GM12864 (cell line): Measurements from ENCODE around the gene ACVR2A.

ENCODE experiments used
- DNase-seq: peaks from one replicate; pipeline ENCODE4 v3.0.0-alpha.2; 2011; ENCODE audit warnings: low read depth
- H3K4me3 ChIP-seq: 2 replicates; pipeline ENCODE4 v1.5.1; 2011; ENCODE audit warnings: mild to moderate bottlenecking, low read depth, low read length, control low read depth
- CTCF ChIP-seq: IDR thresholded peaks from 2 replicates; pipeline ENCODE4 v1.5.1; 2011; ENCODE audit warnings: low read depth, mild to moderate bottlenecking, moderate library complexity, low read length, control low read depth, inconsistent platforms; ENCODE audit errors: missing control alignments

Gene ACVR2A

DNA sequence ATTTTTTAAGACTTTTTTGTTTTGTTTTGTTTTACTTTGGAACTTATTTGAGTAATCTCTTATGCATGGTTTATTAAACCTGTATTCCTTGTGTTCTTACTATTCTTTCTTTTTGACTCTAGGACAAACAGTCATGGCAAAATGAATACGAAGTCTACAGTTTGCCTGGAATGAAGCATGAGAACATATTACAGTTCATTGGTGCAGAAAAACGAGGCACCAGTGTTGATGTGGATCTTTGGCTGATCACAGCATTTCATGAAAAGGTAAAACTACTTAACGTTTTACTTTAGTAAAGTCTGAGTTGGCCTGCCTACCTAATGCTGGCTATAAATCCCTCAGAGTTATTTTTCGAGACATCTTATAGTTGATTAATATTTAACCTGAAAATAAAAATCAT lies 72.3 kb downstream of the ACVR2A start:
- H3K4me3 ChIP-seq = no peak overlapping the region
- no peak for DNase-seq
- no peak for TF ChIP-seq CTCF

- no peak for DNase-seq
- no peak for TF ChIP-seq CTCF
- no peak overlapping the region for H3K4me3 ChIP-seq
Measured at GRCh38 chr2:147923846-147924245, 79.0 kb downstream of the ACVR2A start.

DNA sequence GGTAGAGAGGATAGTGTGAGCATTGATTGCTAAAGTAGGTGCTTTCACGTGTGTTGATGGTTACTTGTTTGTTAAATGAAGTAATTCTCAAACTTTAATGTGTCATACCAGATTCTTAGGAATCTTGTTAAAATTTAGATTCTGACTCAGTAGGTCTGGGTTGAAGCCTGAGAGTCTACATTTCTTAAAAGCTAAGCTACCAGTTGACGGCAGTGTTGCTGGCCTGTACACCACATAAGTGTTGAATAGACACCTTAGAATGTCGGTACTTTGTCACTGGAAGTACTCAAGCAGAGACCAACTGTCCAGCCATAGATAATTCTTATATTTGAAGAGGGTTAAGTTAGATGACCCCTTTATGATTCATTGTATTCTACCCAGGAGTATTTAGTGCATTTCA lies 79.8 kb downstream of the ACVR2A start:
- no peak for DNase-seq
- H3K4me3 ChIP-seq = no peak overlapping the region
- TF ChIP-seq CTCF = no peak

DNA sequence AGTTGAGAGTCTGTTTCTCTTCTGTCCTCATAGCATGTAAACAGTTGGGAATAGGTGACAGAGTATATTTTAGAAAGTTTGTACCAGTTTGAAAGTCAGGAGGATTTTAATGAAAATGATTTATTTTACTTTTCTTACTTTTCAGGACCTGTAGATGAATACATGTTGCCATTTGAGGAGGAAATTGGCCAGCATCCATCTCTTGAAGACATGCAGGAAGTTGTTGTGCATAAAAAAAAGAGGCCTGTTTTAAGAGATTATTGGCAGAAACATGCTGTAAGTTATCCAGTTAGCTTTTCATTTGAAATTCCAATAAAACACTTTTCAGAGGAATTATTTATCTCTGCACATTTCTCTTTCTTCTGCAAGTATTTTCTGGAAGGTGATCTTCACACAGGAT lies 81.1 kb downstream of the ACVR2A start:
- no peak for TF ChIP-seq CTCF
- no peak overlapping the region for H3K4me3 ChIP-seq
- DNase-seq = no peak

DNA sequence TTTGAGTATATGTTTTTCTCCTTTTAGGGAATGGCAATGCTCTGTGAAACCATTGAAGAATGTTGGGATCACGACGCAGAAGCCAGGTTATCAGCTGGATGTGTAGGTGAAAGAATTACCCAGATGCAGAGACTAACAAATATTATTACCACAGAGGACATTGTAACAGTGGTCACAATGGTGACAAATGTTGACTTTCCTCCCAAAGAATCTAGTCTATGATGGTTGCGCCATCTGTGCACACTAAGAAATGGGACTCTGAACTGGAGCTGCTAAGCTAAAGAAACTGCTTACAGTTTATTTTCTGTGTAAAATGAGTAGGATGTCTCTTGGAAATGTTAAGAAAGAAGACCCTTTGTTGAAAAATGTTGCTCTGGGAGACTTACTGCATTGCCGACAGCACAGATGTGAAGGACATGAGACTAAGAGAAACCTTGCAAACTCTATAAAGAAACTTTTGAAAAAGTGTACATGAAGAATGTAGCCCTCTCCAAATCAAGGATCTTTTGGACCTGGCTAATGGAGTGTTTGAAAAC lies 82.3 kb downstream of the ACVR2A start:
- TF ChIP-seq CTCF = no peak
- H3K4me3 ChIP-seq = no peak overlapping the region
- no peak for DNase-seq

GRCh38 chr2:147933931-147934330 lies 89.1 kb downstream of the ACVR2A start:
- TF ChIP-seq CTCF = no peak
- H3K4me3 ChIP-seq = no peak overlapping the region
- DNase-seq = no peak

DNA sequence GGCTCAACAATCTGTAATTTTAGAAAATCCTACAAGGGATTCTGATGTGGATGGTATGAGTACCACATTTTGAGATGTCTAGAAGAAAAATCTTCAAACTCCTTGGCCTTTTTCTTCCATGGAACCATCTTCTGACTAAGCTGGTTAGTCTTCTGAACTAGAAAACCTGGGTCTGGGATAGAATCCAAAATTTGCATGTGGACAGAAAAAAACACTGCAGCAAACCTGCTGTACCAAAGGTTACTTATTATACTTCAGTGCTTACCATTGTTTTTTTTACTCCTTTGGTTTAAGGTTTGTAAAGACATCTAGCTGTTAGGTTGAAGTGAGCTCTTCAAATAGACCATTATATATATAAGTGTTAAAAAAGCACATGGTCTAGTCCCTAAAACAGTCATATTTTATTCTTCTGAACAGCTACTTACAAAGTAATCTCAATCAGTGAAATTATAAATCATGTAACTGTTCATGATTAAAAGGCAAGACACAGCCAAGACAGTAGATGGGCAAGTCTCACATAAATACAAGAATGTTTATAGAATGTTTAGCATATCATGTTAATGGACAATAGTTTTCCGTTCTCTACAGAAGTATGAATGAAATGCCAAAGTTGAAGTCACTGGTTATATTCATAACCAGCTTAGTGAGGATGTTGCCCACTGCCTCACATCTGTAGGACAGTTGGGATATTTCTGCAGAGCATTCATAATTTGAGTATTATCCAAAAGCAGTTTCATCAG lies 90.2 kb downstream of the ACVR2A start:
- no peak overlapping the region for H3K4me3 ChIP-seq
- DNase-seq = no peak
- no peak for TF ChIP-seq CTCF
